ENCODE data around the gene C1QC.
"Not testable (repeated sequence)": the region's sequence is repeated elsewhere in the genome, so short reads cannot be mapped to it uniquely, and the experiment has no call there.

The C1QC gene

GRCh38 chr1:22651941-22652856 is 8.8 kb downstream of the C1QC start:
- DNase-seq, result no peak

GRCh38 chr1:22652881-22653316 is 9.5 kb downstream of the C1QC start, which contains the start of gene C1QB:
TSS of gene C1QB (plus strand) at chr1:22653236. CDS start at chr1:22659463, 6,227 bp downstream.
- no peak for DNase-seq

GRCh38 chr1:22654692-22655091 is 11.3 kb downstream of the C1QC start:
- no peak for DNase-seq

GRCh38 chr1:22658385-22659163 is 15.1 kb downstream of the C1QC start:
- DNase-seq, result no peak

GRCh38 chr1:22660716-22661241 is 17.3 kb downstream of the C1QC start:
- no peak for DNase-seq

GRCh38 chr1:22661880-22662279 is 18.4 kb downstream of the C1QC start:
- no peak for DNase-seq

GRCh38 chr1:22662318-22662717 is 18.9 kb downstream of the C1QC start:
- DNase-seq, result no peak

GRCh38 chr1:22662986-22663408 is 19.6 kb downstream of the C1QC start:
- DNase-seq, result no peak

- no peak for DNase-seq
Measured at GRCh38 chr1:22665752-22666151, 22.3 kb downstream of the C1QC start.

GRCh38 chr1:22666412-22666811 is 23.0 kb downstream of the C1QC start:
- no peak for DNase-seq

GRCh38 chr1:22668840-22669239 is 25.4 kb downstream of the C1QC start:
- DNase-seq, result not testable (repeated sequence)

- DNase-seq, result no peak
Measured at GRCh38 chr1:22670352-22670975, 27.0 kb downstream of the C1QC start.

- no peak for DNase-seq
Measured at GRCh38 chr1:22671999-22672398, 28.6 kb downstream of the C1QC start.

- no peak for DNase-seq
Measured at GRCh38 chr1:22673486-22674409, 30.3 kb downstream of the C1QC start.

GRCh38 chr1:22674410-22674749 is 30.9 kb downstream of the C1QC start:
- no peak for DNase-seq

- DNase-seq, result not testable (repeated sequence)
Measured at GRCh38 chr1:22676151-22676550, 32.7 kb downstream of the C1QC start.

GRCh38 chr1:22676916-22677583 is 33.6 kb downstream of the C1QC start:
- DNase-seq, result no peak

- no peak for DNase-seq
Measured at GRCh38 chr1:22677931-22678896, 34.8 kb downstream of the C1QC start.

GRCh38 chr1:22680726-22681125 is 37.3 kb downstream of the C1QC start:
- no peak for DNase-seq
